GM18520 (cell line): ENCODE measurements around the gene CDC25B.
A peak's percentile ranks its signal among the peaks of the same experiment; 100 is the strongest.

Experiments
- ATAC-seq: cut with Tn5 transposase; IDR thresholded peaks from one replicate; pipeline ENCODE4 v1.9.1; 2021; ENCODE audit not compliant: unreplicated experiment

The CDC25B gene

GRCh38 chr20:3763671-3764601, 32.2 kb upstream of the CDC25B start:
- no peak for ATAC-seq

- no peak for ATAC-seq
These were observed 31.5 kb upstream of the CDC25B start for GRCh38 chr20:3764659-3765058.

- no peak for ATAC-seq
These were observed 30.8 kb upstream of the CDC25B start for GRCh38 chr20:3765171-3765882.

- no peak for ATAC-seq
These were observed 29.5 kb upstream of the CDC25B start for GRCh38 chr20:3766422-3767109.

- no peak for ATAC-seq
These were observed 29.0 kb upstream of the CDC25B start for GRCh38 chr20:3767110-3767426.

- ATAC-seq, result peak; percentile 95
These were observed 28.4 kb upstream of the CDC25B start, which contains the start of gene ADISSP for GRCh38 chr20:3767427-3768341. Gene ADISSP, minus strand, starts transcription at chr20:3767753. Its CDS starts 7,653 bp downstream, at chr20:3760100.

GRCh38 chr20:3768342-3769130, 27.6 kb upstream of the CDC25B start:
- peak; percentile 18 for ATAC-seq

GRCh38 chr20:3771552-3772058, 24.5 kb upstream of the CDC25B start:
- no peak for ATAC-seq

- ATAC-seq, result no peak
These were observed 20.5 kb upstream of the CDC25B start for GRCh38 chr20:3775457-3776108.

- ATAC-seq, result no peak
These were observed 18.8 kb upstream of the CDC25B start for GRCh38 chr20:3777381-3777715.

- ATAC-seq, result no peak
These were observed 18.1 kb upstream of the CDC25B start for GRCh38 chr20:3777716-3778629.

GRCh38 chr20:3778976-3779375, 17.1 kb upstream of the CDC25B start:
- no peak for ATAC-seq

GRCh38 chr20:3781153-3781910, 14.8 kb upstream of the CDC25B start, which contains the start of gene SPEF1:
Gene SPEF1, minus strand, starts transcription at chr20:3781448. Its CDS starts 161 bp downstream, at chr20:3781287.
- ATAC-seq, result peak; percentile 38

- no peak for ATAC-seq
These were observed 13.5 kb upstream of the CDC25B start for GRCh38 chr20:3782597-3782996.

GRCh38 chr20:3783068-3783489, 13.0 kb upstream of the CDC25B start:
- ATAC-seq, result no peak

GRCh38 chr20:3783511-3784195, 12.5 kb upstream of the CDC25B start:
- ATAC-seq, result no peak
